Activated CD4-positive, alpha-beta memory T cell treated with anti-CD3 and anti-CD28 coated beads for 36 hours (primary cell): ENCODE measurements around the gene CARNS1. TPM values are rescaled to one million over a fixed set of nuclear protein-coding genes. Genes with fewer than 3 reads are reported as not detected.

Source experiments
- CTCF ChIA-PET: fragments of 350-600 bp; sonication (Branson Sonifier 250); formaldehyde crosslinking; loops from one replicate; lab custom pipeline; 2021; ENCODE audit warnings: antibody characterized with exemption, inconsistent platforms; lab: Charles Lee
- POLR2A ChIA-PET: fragments of 350-600 bp; sonication (Branson Sonifier 250); formaldehyde crosslinking; loops from one replicate; lab custom pipeline; 2021; ENCODE audit warnings: antibody characterized with exemption; lab: Charles Lee
- DNase-seq: peaks from one replicate; pipeline ENCODE4 v3.0.0-alpha.2; 2020
- H3K27ac Mint-ChIP-seq: one replicate; pipeline ENCODE4 v1.8.0; 2021; ENCODE audit warnings: mixed read lengths
- H3K27me3 Mint-ChIP-seq: one replicate; pipeline ENCODE4 v1.8.0; 2021; ENCODE audit warnings: mixed read lengths
- H3K36me3 Mint-ChIP-seq: one replicate; pipeline ENCODE4 v1.8.0; 2021; ENCODE audit warnings: mixed read lengths
- H3K4me1 Mint-ChIP-seq: one replicate; pipeline ENCODE4 v1.8.0; 2021; ENCODE audit warnings: low read depth, mixed read lengths
- H3K4me3 Mint-ChIP-seq: one replicate; pipeline ENCODE4 v1.8.0; 2021; ENCODE audit warnings: mild to moderate bottlenecking, mixed read lengths
- H3K9me3 Mint-ChIP-seq: one replicate; pipeline ENCODE4 v1.8.0; 2021; ENCODE audit warnings: mixed read lengths
- intact Hi-C: fragments of 100-400 bp; cut with micrococcal nuclease; formaldehyde crosslinking; loops from one replicate; pipeline ENCODE4 v1.15.1; 2023
- total RNA-seq, 2 experiments: library from RNA; stranded (reverse); gene quantifications; one replicate each; pipeline ENCODE4 v1.2.3, GENCODE V29; 2021

Gene CARNS1
- total RNA-seq, 2 experiments from 2014 or later = 2.3 to 3.3 TPM

DNA sequence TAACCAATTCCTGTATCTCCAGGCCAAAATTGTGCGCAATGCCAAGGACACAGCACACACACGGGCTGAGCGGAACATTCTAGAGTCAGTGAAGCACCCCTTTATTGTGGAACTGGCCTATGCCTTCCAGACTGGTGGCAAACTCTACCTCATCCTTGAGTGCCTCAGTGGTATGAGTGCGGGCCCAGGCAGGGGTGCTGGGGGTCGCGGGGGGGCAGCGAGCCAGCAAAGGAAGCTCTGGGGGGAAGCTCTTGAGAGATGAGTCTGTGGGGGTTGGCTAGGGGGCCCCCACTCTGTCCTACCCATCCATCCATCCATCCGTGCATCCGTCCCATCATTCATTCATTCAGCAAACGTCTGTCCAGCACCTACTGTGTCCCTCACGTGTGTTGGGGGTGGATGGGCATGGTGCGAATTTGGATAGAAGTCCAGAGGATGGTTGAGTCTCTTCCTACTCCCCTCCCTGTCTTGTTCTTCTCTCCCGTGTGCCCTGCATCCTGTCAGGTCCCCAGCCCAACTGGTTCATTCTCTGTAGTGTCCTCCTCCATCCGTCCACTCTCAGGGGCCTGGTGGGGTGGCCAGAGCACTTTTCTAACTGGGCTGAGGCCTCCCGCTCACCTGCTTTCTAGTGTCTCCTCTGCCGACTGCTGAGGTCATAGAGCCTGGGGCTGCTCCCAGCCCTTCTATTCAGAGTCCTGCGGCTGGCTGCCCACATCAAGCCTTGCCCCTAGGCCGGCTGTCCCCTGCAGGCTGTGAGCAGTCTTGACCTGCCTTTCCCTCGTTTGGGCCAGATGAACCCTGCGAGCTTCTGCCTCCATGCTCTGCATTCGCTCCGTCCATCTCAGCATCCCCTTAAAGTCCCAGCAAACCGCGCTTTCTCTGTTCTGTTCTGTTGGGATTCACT, 16.1 kb downstream of the CARNS1 start:
- DNase-seq = no peak
- Mint-ChIP-seq H3K36me3 (peaks cover 34% of the 10 kb centered on the region), H3K4me1 (peaks cover 56% of the 10 kb centered on the region), H3K27me3 (no peaks in the 10 kb centered on the region), H3K9me3 (no peaks in the 10 kb centered on the region), H3K4me3 (no peak overlapping the region), H3K27ac (peak overlapping the region; percentile 73)
- ChIA-PET POLR2A (interaction anchor here (1.0 to 1.3 kb wide), 3 partner anchors 15 to 29 kb away, joined by 3 to 4 read pairs (median 3); no protein-coding TSS in a partner anchor), CTCF (no interaction called here)
- intact Hi-C loops = no loop called here

DNA sequence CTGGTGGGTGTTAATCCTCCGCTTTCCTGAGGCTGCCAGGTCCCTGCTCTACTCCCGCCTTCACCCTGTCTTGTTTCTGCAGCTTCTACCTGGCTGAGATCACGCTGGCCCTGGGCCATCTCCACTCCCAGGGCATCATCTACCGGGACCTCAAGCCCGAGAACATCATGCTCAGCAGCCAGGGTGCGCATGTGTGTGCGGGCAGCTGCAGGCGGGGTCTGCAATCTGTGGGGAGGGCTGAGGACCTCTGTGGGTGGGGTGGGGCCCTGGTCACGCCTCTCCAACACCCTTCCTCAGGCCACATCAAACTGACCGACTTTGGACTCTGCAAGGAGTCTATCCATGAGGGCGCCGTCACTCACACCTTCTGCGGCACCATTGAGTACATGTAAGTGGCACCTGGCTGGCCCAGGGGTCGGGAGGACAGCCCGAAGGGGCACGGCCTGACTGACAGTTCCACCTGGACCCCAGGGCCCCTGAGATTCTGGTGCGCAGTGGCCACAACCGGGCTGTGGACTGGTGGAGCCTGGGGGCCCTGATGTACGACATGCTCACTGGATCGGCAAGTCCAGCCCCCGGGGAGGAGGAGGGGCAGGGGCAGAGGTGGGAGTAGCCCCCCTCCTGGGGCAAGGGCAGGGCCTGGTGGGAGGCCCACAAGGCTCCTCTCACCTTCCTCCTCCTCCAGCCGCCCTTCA, 17.3 kb downstream of the CARNS1 start:
- DNase-seq = no peak
- Mint-ChIP-seq H3K36me3 (peaks cover 43% of the 10 kb centered on the region), H3K27ac (peak overlapping the region; percentile 81), H3K4me3 (no peak overlapping the region), H3K4me1 (peaks cover 48% of the 10 kb centered on the region), H3K9me3 (no peaks in the 10 kb centered on the region), H3K27me3 (no peaks in the 10 kb centered on the region)
- CTCF ChIA-PET = no interaction called here
- intact Hi-C loops = no loop called here
- POLR2A ChIA-PET = interaction anchor here (0.8 to 1.3 kb wide), 5 partner anchors 16 to 32 kb away, joined by 3 to 4 read pairs (median 3); no protein-coding TSS in a partner anchor

- H3K27me3 Mint-ChIP-seq = no peaks in the 10 kb centered on the region
- H3K4me1 Mint-ChIP-seq = peaks cover 47% of the 10 kb centered on the region
- ChIA-PET CTCF (interaction anchor here (0.6 kb wide), 1 partner anchor 10 kb away, joined by 5 read pairs; no protein-coding TSS in a partner anchor), POLR2A (interaction anchor here (0.8 to 1.3 kb wide), 4 partner anchors 29 to 45 kb away, joined by 3 read pairs; no protein-coding TSS in a partner anchor)
- H3K27ac Mint-ChIP-seq = peak overlapping the region; percentile 81
- peak; percentile 54 for DNase-seq
- intact Hi-C loops = loop anchor here (1.0 kb wide), 1 partner anchor 80 kb away; the partner anchor contains the start of gene POLD4
- peaks cover 49% of the 10 kb centered on the region for H3K36me3 Mint-ChIP-seq
- H3K4me3 Mint-ChIP-seq = peak overlapping the region; percentile 49
- H3K9me3 Mint-ChIP-seq = no peaks in the 10 kb centered on the region
Observed at GRCh38 chr11:67433536-67434394, 18.3 kb downstream of the CARNS1 start.

DNA sequence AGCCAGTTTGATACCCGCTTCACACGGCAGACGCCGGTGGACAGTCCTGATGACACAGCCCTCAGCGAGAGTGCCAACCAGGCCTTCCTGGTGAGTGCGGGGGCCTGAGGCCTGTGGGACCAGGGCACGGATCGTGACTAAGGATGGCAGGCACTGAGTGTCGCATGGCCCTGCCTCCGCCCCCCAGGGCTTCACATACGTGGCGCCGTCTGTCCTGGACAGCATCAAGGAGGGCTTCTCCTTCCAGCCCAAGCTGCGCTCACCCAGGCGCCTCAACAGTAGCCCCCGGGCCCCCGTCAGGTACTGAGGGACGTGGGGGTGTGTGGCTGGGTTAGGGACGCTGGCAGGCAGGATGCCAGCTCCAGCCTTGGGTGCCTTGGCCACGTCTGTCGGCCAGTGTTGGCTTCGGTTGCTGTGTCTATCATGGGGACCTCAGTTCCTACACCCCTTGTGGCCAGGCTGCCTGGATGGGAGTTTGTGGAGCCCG, 19.0 kb downstream of the CARNS1 start:
- Mint-ChIP-seq H3K36me3 (peaks cover 56% of the 10 kb centered on the region), H3K4me3 (peak overlapping the region; percentile 49), H3K27ac (peak overlapping the region; percentile 81), H3K9me3 (no peaks in the 10 kb centered on the region), H3K4me1 (peaks cover 51% of the 10 kb centered on the region), H3K27me3 (no peaks in the 10 kb centered on the region)
- ChIA-PET POLR2A (interaction anchor here (1.0 to 6.8 kb wide), 3 partner anchors 34 to 52 kb away, joined by 3 to 67 read pairs (median 3); partner anchors contain the start of gene AIP), CTCF (no interaction called here)
- intact Hi-C loops = loop anchor here (1.0 kb wide), 1 partner anchor 81 kb away; the partner anchor contains the start of gene POLD4
- DNase-seq = peak; percentile 65

GRCh38 chr11:67435031-67435726, 19.7 kb downstream of the CARNS1 start:
- H3K27me3 Mint-ChIP-seq = no peaks in the 10 kb centered on the region
- intact Hi-C loops = no loop called here
- H3K4me3 Mint-ChIP-seq = peak overlapping the region; percentile 85
- DNase-seq = peak; percentile 59
- H3K9me3 Mint-ChIP-seq = no peaks in the 10 kb centered on the region
- ChIA-PET POLR2A (interaction anchor here (4.0 to 6.8 kb wide), 2 partner anchors 27 to 51 kb away, joined by 22 to 67 read pairs; partner anchors contain the start of gene AIP), CTCF (no interaction called here)
- H3K4me1 Mint-ChIP-seq = peaks cover 53% of the 10 kb centered on the region
- H3K36me3 Mint-ChIP-seq = peaks cover 61% of the 10 kb centered on the region
- H3K27ac Mint-ChIP-seq = peak overlapping the region; percentile 95

GRCh38 chr11:67435727-67436458, 20.4 kb downstream of the CARNS1 start:
- POLR2A ChIA-PET = interaction anchor here (0.9 to 6.8 kb wide), 13 partner anchors 8 to 179 kb away, joined by 3 to 68 read pairs (median 8); partner anchors contain the start of genes AIP, CDK2AP2, PPP1CA and RPS6KB2
- Mint-ChIP-seq H3K27ac (peak overlapping the region; percentile 95), H3K36me3 (peaks cover 59% of the 10 kb centered on the region), H3K4me1 (peaks cover 56% of the 10 kb centered on the region), H3K4me3 (peak overlapping the region; percentile 85), H3K27me3 (no peaks in the 10 kb centered on the region), H3K9me3 (no peaks in the 10 kb centered on the region)
- no peak for DNase-seq
- CTCF ChIA-PET = interaction anchor here (1.3 to 3.9 kb wide), 2 partner anchors 16 to 33 kb away, joined by 3 to 46 read pairs; partner anchors contain the start of genes PPP1CA and TBC1D10C
- intact Hi-C loops = loop anchor here (2.0 kb wide), 1 partner anchor 31 kb away; the partner anchor contains the start of gene TBC1D10C

DNA sequence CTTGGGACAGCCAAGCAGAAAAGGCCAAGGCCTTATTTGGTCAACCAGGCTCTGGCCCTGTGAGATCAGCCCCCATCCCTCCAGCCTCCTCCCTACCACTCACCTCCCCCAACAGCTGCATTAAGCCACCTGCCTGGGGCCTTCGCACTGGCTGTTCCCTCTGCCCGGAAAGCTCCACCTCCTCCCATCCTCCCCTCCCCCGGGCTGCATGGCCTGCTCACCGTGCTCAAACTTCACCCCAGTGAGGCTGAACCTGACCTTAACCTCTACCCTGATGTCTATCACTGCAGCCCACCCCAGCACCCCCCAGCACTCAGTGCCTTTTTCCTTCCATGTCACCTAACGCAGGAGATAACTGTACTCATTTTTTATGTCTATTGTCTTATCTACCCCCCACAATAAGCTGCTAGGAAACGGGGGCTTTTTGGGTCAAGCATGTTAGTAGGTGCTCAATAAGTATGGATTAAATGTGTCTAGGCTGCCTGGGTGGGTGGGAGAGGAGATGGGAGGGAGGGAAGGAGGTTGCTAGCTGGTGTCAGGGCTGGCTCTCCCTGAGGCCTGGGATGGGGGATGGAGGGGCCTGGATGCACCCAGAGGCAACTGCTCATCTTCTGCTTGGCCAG, 21.1 kb downstream of the CARNS1 start:
- no peaks in the 10 kb centered on the region for H3K27me3 Mint-ChIP-seq
- H3K36me3 Mint-ChIP-seq = peaks cover 58% of the 10 kb centered on the region
- H3K9me3 Mint-ChIP-seq = no peaks in the 10 kb centered on the region
- POLR2A ChIA-PET = interaction anchor here (0.9 to 6.8 kb wide), 18 partner anchors 8 to 178 kb away, joined by 3 to 68 read pairs (median 6); partner anchors contain the start of genes AIP, CDK2AP2, PITPNM1 and PPP1CA
- H3K27ac Mint-ChIP-seq = peak overlapping the region; percentile 95
- H3K4me3 Mint-ChIP-seq = peak overlapping the region; percentile 85
- peaks cover 59% of the 10 kb centered on the region for H3K4me1 Mint-ChIP-seq
- CTCF ChIA-PET = interaction anchor here (0.8 to 3.9 kb wide), 7 partner anchors 8 to 80 kb away, joined by 3 to 46 read pairs (median 5); partner anchors contain the start of genes PITPNM1, PPP1CA, RPS6KB2 and TBC1D10C
- intact Hi-C loops = loop anchor here (1.0 to 2.0 kb wide), 2 partner anchors 8 to 32 kb away; partner anchors contain the start of genes RPS6KB2 and TBC1D10C
- DNase-seq = peak; percentile 90

DNA sequence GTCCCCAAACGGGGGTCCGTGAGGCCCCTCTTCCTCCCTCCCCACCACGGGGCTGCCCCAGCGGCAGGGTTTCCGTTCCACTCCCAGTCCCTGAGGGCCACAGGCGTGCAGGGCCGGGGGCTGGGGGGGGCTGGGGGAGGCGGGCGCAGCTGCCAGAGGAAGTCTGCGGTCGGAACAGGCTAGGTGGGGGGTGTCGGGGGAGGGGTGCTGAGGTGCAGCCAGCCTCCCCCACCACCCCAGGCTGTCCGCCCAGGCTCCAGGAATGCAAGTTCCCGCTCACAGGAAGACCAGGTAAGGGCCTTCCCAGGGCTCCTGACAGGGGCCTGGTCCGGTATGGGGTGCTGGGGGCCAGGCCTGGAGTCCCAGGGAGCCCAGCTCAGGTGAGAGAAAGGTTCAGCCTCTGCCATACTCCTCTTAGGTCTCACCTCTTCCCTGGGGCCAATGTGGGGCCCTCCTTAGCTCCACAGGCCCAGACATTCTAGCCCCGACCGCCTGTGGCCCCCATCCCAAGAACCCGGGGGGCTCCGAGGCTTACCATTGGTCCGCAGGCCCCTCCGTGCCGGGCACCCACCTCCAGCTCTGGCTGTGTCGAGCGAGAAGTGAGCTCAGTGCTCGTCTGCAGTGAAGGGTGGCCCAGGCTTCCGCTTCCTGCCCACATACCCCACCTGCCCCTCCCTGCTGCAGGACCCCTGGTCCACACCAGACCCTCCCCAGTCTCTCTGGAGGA, 21.8 kb downstream of the CARNS1 start, which contains the start of gene PTPRCAP:
Gene PTPRCAP, minus strand, starts transcription at position 601 of the 727 bp plus-strand sequence. Its CDS starts 63 bp downstream, at position 538.
- intact Hi-C loops = loop anchor here (1.0 to 2.0 kb wide), 2 partner anchors 9 to 32 kb away; partner anchors contain the start of genes RPS6KB2 and TBC1D10C
- no peaks in the 10 kb centered on the region for H3K9me3 Mint-ChIP-seq
- H3K36me3 Mint-ChIP-seq = peaks cover 51% of the 10 kb centered on the region
- H3K27me3 Mint-ChIP-seq = no peaks in the 10 kb centered on the region
- ChIA-PET POLR2A (interaction anchor here (0.9 to 6.8 kb wide), 22 partner anchors 9 to 177 kb away, joined by 3 to 68 read pairs (median 6); partner anchors contain the start of genes AIP, CDK2AP2, PITPNM1 and PPP1CA), CTCF (interaction anchor here (0.8 to 3.9 kb wide), 14 partner anchors 9 to 81 kb away, joined by 3 to 46 read pairs (median 4); partner anchors contain the start of genes CDK2AP2, PITPNM1, PPP1CA and RPS6KB2)
- DNase-seq = peak; percentile 85
- H3K27ac Mint-ChIP-seq = peak within 1 kb of the TSS; percentile 95
- H3K4me3 Mint-ChIP-seq = peak within 1 kb of the TSS; percentile 85
- H3K4me1 Mint-ChIP-seq = peaks cover 59% of the 10 kb centered on the region
